HK-2 (cell line): ENCODE results near the gene CADPS.

Source experiments
- DNase-seq: peaks from one replicate; pipeline ENCODE4 v3.0.0-alpha.2; 2018; ENCODE audit not compliant: unreplicated experiment

Gene CADPS

GRCh38 chr3:62632510-62633294 lies 242.5 kb downstream of the CADPS start:
- no peak for DNase-seq

GRCh38 chr3:62631488-62631887 lies 243.7 kb downstream of the CADPS start:
- no peak for DNase-seq

- no peak for DNase-seq
Observed at GRCh38 chr3:62630664-62631063, 244.6 kb downstream of the CADPS start.

- DNase-seq, result no peak
Observed at GRCh38 chr3:62625268-62625667, 249.9 kb downstream of the CADPS start.

- no peak for DNase-seq
Observed at GRCh38 chr3:62624185-62624584, 251.0 kb downstream of the CADPS start.

GRCh38 chr3:62622553-62623174 lies 252.6 kb downstream of the CADPS start:
- DNase-seq, result peak; percentile 3

GRCh38 chr3:62621925-62622324 lies 253.3 kb downstream of the CADPS start:
- no peak for DNase-seq

GRCh38 chr3:62621176-62621575 lies 254.0 kb downstream of the CADPS start:
- DNase-seq, result no peak

GRCh38 chr3:62615258-62615849 lies 259.9 kb downstream of the CADPS start:
- no peak for DNase-seq

GRCh38 chr3:62614527-62614926 lies 260.7 kb downstream of the CADPS start:
- DNase-seq, result no peak

GRCh38 chr3:62611541-62612240 lies 263.5 kb downstream of the CADPS start:
- DNase-seq, result no peak

- peak; percentile 24 for DNase-seq
Observed at GRCh38 chr3:62607287-62608029, 267.8 kb downstream of the CADPS start.

GRCh38 chr3:62605413-62606068 lies 269.7 kb downstream of the CADPS start:
- no peak for DNase-seq

GRCh38 chr3:62604751-62605351 lies 270.4 kb downstream of the CADPS start:
- DNase-seq, result no peak

GRCh38 chr3:62604298-62604697 lies 270.9 kb downstream of the CADPS start:
- no peak for DNase-seq

GRCh38 chr3:62602987-62603386 lies 272.2 kb downstream of the CADPS start:
- no peak for DNase-seq

GRCh38 chr3:62602129-62602770 lies 273.0 kb downstream of the CADPS start:
- DNase-seq, result no peak

- DNase-seq, result no peak
Observed at GRCh38 chr3:62601238-62602070, 273.8 kb downstream of the CADPS start.

- no peak for DNase-seq
Observed at GRCh38 chr3:62600033-62600432, 275.2 kb downstream of the CADPS start.
